Measurements from ENCODE around the gene TTYH2.

The TTYH2 gene

DNA sequence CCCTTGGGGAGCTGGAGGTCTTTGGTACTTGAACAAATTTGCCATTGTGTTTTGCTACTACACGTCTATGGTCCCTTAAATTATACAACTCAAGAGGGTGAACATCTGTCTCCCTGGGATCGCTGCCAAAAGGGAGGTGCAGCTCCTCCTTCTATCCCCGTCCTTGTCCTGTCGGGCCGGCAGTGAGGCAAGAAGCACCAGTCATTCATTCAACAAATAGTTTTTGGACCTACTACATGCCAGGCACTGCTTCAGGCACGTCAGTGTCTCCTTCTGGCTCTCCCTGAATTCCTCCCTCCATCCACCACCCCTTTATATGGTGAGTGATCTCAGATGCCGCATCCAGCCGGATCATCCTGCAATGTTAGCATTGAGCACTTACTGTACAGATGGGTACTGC, 12.1 kb upstream of the TTYH2 start:
- Mint-ChIP-seq H3K9me3 (no peaks in the 10 kb centered on the region), H3K27me3 (ENCODE audit: low read depth) (peaks cover 17% of the 10 kb centered on the region), H3K36me3 (ENCODE audit: low read depth) (peaks cover 18% of the 10 kb centered on the region), H3K4me1 (ENCODE audit: low read depth) (peaks cover 21% of the 10 kb centered on the region), H3K4me3 (no peak overlapping the region), H3K27ac (no peak overlapping the region)
- no peak for DNase-seq (ENCODE audit: low spot score)

- Mint-ChIP-seq H3K27ac (no peak overlapping the region), H3K4me3 (peak overlapping the region; percentile 4), H3K27me3 (ENCODE audit: low read depth) (peaks cover 17% of the 10 kb centered on the region), H3K36me3 (ENCODE audit: low read depth) (peaks cover 22% of the 10 kb centered on the region), H3K4me1 (ENCODE audit: low read depth) (peaks cover 24% of the 10 kb centered on the region), H3K9me3 (no peaks in the 10 kb centered on the region)
- no peak for DNase-seq (ENCODE audit: low spot score)
Observed at GRCh38 chr17:74201948-74202347, 11.4 kb upstream of the TTYH2 start.

GRCh38 chr17:74202938-74203337, 10.4 kb upstream of the TTYH2 start:
- Mint-ChIP-seq H3K4me3 (peak overlapping the region; percentile 98), H3K27ac (no peak overlapping the region), H3K36me3 (ENCODE audit: low read depth) (peaks cover 26% of the 10 kb centered on the region), H3K4me1 (ENCODE audit: low read depth) (peaks cover 24% of the 10 kb centered on the region), H3K9me3 (no peaks in the 10 kb centered on the region), H3K27me3 (ENCODE audit: low read depth) (peaks cover 17% of the 10 kb centered on the region)
- DNase-seq (ENCODE audit: low spot score), result no peak

DNA sequence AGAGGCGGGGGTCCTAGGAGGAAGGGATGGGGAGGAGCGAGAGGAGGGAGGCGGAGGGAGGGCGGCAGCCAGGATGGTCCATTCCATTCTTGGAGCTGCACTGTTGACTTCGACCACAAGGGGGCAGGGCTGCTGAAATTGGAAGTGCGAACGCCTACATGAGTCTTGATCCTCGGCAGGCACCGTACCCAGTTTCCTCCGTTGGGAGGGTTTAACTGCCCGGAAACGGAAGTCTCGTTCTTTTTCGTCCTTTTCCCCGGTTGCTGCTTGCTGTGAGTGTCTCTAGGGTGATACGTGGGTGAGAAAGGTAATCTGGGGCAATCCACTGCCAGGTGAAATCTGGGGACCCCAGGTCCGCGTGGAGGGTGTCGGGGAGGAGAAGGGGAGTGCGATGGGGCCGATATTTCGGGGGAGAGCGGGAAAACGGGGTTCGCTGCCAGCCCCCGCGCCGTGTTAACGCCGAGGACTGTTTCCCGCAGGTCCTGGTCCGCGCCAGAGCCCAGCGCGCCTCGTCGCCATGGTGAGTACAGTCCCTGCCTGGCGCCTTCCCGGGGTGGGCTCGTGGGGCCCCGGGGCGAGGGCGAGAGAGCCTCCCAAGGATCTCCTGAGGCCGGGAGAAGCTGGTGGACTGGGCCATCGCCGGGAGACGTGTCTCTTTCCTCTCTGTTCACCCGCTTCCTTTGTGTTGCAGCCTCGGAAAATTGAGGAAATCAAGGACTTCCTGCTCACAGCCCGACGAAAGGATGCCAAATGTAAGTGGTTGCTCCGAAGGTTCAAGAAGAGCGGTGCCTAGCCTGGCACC, 9.7 kb upstream of the TTYH2 start, which contains the start of gene RPL38:
TSS of gene RPL38 (plus strand) at position 240 of the 802 bp plus-strand sequence. CDS start at position 518, 278 bp downstream.
- peak within 1 kb of the TSS; percentile 98 for H3K4me3 Mint-ChIP-seq
- H3K36me3 Mint-ChIP-seq (ENCODE audit: low read depth), result peaks cover 31% of the 10 kb centered on the region
- DNase-seq (ENCODE audit: low spot score), result peak; percentile 92
- H3K4me1 Mint-ChIP-seq (ENCODE audit: low read depth), result peaks cover 24% of the 10 kb centered on the region
- H3K9me3 Mint-ChIP-seq, result no peaks in the 10 kb centered on the region
- peaks cover 15% of the 10 kb centered on the region for H3K27me3 Mint-ChIP-seq (ENCODE audit: low read depth)
- peak within 1 kb of the TSS; percentile 95 for H3K27ac Mint-ChIP-seq

DNA sequence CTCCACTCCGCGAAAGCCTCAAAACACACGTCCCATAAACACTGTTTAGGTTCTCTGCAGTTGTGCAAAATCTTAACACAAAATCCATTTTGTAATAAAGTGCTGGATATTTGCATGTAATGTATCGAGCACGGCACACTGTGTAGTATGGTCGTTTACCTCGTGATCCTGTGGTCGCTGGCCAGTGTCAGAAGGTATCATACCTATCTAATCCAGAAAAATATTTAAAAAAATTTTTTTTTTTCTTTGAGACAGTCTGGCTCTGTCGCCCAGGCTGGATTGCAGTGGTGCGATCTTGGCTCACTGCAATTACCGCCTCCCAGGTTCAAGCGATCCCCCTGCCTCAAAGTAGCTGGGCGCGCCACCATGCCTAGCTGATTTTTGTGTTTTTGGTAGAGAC, 8.9 kb upstream of the TTYH2 start:
- H3K9me3 Mint-ChIP-seq, result no peaks in the 10 kb centered on the region
- peak overlapping the region; percentile 98 for H3K4me3 Mint-ChIP-seq
- peaks cover 30% of the 10 kb centered on the region for H3K4me1 Mint-ChIP-seq (ENCODE audit: low read depth)
- H3K27me3 Mint-ChIP-seq (ENCODE audit: low read depth), result peaks cover 13% of the 10 kb centered on the region
- H3K36me3 Mint-ChIP-seq (ENCODE audit: low read depth), result peaks cover 39% of the 10 kb centered on the region
- DNase-seq (ENCODE audit: low spot score), result no peak
- peak overlapping the region; percentile 95 for H3K27ac Mint-ChIP-seq

DNA sequence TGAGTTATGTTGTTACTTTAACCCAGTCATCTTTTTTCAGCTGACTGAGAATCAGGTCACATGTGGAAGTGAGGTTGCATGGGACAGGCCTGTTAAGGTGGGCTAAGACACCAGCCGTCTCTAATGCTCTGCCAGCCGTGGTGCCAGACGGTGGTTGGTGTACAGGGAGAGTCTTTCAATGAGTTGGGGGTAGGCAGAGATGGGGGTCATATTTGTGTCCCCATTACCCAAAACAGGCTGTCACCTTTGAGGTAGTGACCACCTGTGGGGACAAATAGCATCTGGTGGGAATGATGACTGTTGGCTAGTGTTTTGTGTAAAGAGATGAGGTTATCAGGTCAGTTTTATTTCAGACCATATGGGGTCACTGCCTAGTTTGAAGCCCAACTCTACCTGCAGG, 8.1 kb upstream of the TTYH2 start:
- H3K4me3 Mint-ChIP-seq, result peak overlapping the region; percentile 98

GRCh38 chr17:74206332-74206818, 7.0 kb upstream of the TTYH2 start:
- peaks cover 34% of the 10 kb centered on the region for H3K4me1 Mint-ChIP-seq (ENCODE audit: low read depth)
- DNase-seq (ENCODE audit: low spot score), result no peak
- H3K36me3 Mint-ChIP-seq (ENCODE audit: low read depth), result peaks cover 46% of the 10 kb centered on the region
- peak overlapping the region; percentile 47 for H3K4me3 Mint-ChIP-seq
- H3K9me3 Mint-ChIP-seq, result no peaks in the 10 kb centered on the region
- peak overlapping the region; percentile 38 for H3K27ac Mint-ChIP-seq
- peaks cover 8% of the 10 kb centered on the region for H3K27me3 Mint-ChIP-seq (ENCODE audit: low read depth)

More for the DNA sequence above, 8.1 kb upstream of the TTYH2 start:
- H3K27me3 Mint-ChIP-seq (ENCODE audit: low read depth), result peaks cover 10% of the 10 kb centered on the region
- peak overlapping the region; percentile 13 for H3K27ac Mint-ChIP-seq
- H3K36me3 Mint-ChIP-seq (ENCODE audit: low read depth), result peaks cover 42% of the 10 kb centered on the region
- no peak for DNase-seq (ENCODE audit: low spot score)
- no peaks in the 10 kb centered on the region for H3K9me3 Mint-ChIP-seq
- H3K4me1 Mint-ChIP-seq (ENCODE audit: low read depth), result peaks cover 31% of the 10 kb centered on the region

DNA sequence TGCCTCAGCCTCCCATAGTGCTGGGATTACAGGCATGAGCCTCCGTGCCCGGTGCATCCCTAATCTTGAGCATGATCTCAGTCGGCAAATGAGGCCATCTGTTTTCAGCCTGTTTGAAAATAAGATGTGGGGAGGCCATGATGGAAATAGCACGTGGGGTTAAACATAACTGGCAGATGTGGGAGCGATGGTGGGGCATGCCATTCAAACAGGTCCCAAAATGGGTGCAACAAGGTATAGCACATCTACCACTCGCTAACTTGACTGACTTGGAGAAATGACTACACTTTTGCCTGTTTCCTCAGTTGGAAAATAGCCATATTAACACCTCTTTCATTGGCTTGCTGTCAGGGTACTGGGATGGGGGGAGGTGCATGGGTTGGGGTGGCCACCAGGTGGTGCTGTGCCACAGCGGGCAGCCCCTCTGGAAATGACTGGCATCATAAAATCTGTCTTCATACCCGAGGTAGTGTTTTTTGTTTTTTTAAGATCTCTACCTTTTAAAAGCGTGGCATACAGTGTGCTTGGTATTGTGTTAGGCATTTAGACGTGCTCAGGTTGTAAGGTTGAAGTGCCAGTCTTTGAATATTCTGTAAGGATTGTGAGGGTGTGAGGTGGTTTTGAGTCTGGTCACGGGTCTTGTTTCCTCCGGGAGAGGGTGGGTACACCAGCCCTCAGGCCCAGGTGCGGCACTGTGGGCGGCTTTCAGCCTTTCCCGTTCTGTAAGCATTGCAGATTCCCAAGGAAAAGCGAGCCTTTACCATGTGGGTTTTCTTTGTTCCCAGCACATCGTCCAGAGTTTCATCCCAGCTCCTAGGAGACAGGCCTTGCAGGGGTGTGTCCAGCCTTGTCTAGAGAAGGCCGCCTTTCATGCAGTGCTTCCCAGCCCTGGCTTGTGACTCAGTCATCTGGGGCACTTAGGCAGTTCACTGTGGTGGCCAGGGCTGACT, 2.9 kb upstream of the TTYH2 start:
- H3K36me3 Mint-ChIP-seq (ENCODE audit: low read depth), result peaks cover 40% of the 10 kb centered on the region
- DNase-seq (ENCODE audit: low spot score), result peak; percentile 70
- H3K4me1 Mint-ChIP-seq (ENCODE audit: low read depth), result peaks cover 33% of the 10 kb centered on the region
- H3K4me3 Mint-ChIP-seq, result peak overlapping the region; percentile 47
- H3K27ac Mint-ChIP-seq, result peak overlapping the region; percentile 79
- H3K9me3 Mint-ChIP-seq, result no peaks in the 10 kb centered on the region
- peaks cover 3% of the 10 kb centered on the region for H3K27me3 Mint-ChIP-seq (ENCODE audit: low read depth)

DNA sequence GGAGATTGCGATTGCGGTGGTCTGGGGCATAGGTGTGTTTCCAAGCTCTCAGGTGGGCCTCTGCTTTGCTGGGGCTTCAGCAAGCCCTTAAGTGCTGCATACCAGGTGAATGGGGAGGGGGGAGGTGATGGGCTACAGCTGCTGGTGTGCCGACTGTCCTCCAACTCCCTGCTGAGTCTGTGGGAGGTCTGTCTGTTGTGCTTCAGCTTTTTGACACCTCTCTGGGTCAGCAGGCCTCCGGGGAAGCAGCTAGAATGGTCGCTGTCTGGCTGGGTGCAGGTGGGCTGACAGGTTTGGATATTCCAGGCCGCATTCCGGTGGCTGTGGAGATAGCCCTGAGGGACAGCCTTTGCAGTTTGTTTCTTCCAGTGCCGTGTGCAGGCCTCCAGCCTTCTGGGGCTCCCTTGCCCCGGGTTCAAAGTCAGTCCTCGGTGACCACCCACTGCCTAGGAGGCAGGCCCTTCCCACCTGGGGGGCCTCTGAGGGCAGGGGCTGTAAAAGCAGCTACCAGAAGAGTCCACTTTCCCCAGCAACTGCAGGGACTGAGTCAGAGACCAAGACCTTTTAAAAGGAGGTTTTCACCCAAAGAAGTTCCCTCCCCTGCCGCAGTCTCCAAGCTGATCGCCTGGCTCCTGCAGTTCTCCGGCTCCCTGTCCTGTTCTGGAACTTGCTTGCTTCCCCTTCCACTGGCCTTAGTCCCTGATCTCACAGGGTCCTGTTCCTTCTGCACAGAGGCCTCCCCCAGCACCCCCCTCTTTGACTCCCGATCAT, 2.0 kb upstream of the TTYH2 start:
- no peak for DNase-seq (ENCODE audit: low spot score)
- Mint-ChIP-seq H3K4me1 (ENCODE audit: low read depth) (peaks cover 36% of the 10 kb centered on the region), H3K27ac (peak overlapping the region; percentile 53)

DNA sequence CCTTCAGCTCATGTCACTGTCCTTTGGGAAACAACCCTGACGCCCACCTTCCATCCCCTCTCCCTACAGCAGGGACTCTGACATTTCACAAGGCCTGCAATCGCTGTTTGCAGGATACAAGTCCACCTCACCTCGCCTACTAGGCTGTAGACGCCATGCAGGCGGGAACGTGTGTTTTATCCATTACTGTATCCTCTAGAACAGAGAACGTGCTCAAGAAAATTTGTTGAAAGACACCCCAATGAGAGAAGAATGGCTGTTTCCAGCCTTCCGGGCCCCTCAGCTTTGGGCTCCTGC, 1.5 kb upstream of the TTYH2 start:
- peak overlapping the region; percentile 85 for H3K4me3 Mint-ChIP-seq
- no peak for DNase-seq (ENCODE audit: low spot score)
- peaks cover 34% of the 10 kb centered on the region for H3K4me1 Mint-ChIP-seq (ENCODE audit: low read depth)
- peak overlapping the region; percentile 53 for H3K27ac Mint-ChIP-seq
- peaks cover 39% of the 10 kb centered on the region for H3K36me3 Mint-ChIP-seq (ENCODE audit: low read depth)
- H3K9me3 Mint-ChIP-seq, result no peaks in the 10 kb centered on the region
- H3K27me3 Mint-ChIP-seq (ENCODE audit: low read depth), result peaks cover 3% of the 10 kb centered on the region

More for the DNA sequence above, 2.0 kb upstream of the TTYH2 start:
- Mint-ChIP-seq H3K9me3 (no peaks in the 10 kb centered on the region), H3K4me3 (peak overlapping the region; percentile 85), H3K36me3 (ENCODE audit: low read depth) (peaks cover 40% of the 10 kb centered on the region), H3K27me3 (ENCODE audit: low read depth) (peaks cover 3% of the 10 kb centered on the region)

DNA sequence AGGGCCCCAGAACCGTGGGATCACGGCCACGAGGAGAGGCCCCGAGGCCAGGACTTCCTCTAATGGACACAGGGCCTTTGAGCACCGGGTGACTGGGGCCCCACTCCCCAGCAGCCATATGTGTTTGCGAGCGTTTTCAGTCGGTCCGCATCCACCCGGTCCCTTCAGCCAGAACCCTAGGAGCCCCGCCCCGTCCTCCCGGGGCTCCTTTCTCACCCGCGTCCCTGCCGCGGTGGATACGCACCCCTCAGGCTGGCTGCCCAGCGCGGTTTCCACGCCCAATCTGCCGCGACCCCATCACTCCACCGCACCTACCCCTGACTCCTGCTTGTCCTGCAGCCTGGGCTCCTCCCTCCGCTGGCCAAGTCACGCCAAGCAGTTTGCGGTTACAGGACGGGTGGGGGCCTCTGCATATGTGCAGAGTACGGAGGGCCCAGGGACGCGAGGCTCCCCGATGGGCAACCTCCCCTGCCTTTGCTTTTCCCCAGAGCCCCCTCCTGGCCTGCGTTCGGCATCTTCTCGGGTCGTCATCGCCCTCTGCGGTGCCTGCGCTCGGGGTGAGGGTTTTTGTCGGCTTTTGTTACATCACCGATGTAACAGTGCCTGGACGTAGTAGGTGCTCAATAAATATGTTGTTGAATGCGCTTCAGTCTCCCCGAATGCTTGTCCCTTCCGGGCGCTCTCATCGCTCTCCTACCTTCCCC, 1.0 kb upstream of the TTYH2 start:
- Mint-ChIP-seq H3K27me3 (ENCODE audit: low read depth) (peaks cover 3% of the 10 kb centered on the region), H3K4me3 (peak overlapping the region; percentile 85), H3K9me3 (no peaks in the 10 kb centered on the region), H3K36me3 (ENCODE audit: low read depth) (peaks cover 40% of the 10 kb centered on the region), H3K27ac (peak overlapping the region; percentile 82), H3K4me1 (ENCODE audit: low read depth) (peaks cover 34% of the 10 kb centered on the region)
- DNase-seq (ENCODE audit: low spot score), result no peak

DNA sequence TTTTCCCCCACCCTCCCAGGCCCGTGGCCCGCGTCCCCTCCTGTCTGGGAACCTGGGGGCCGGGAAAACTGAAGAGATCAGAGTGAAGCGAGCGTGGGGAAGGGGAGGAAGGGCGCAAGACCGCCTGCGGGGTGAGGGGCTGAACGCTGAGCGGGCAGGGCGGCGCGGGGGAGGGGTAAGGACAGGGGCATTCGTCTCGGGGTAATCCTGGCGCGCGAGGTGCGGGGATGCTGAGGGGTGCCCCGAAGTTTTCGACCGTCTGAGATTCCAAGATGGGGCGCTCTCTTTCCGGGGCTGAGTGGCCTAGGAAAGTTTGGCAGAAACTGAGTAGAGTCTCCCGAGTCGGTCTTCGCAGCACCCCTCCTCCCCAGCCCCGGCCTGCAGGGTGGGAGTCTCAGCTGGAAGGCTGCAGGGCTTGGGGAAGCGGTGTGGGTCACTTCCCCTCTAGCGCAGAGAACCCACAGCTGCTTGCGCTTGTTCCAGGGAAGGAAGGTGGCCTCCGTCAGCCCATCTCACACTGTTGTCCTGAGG, 555 bp downstream of the TTYH2 start:
- no peak for DNase-seq (ENCODE audit: low spot score)
- no peaks in the 10 kb centered on the region for H3K9me3 Mint-ChIP-seq
- H3K36me3 Mint-ChIP-seq (ENCODE audit: low read depth), result peaks cover 29% of the 10 kb centered on the region
- peak overlapping the region; percentile 85 for H3K4me3 Mint-ChIP-seq
- peaks cover 32% of the 10 kb centered on the region for H3K4me1 Mint-ChIP-seq (ENCODE audit: low read depth)
- H3K27ac Mint-ChIP-seq, result peak overlapping the region; percentile 26
- H3K27me3 Mint-ChIP-seq (ENCODE audit: low read depth), result peaks cover 3% of the 10 kb centered on the region

Data from T-helper 2 cell treated with Interferon-gamma antibody and Interleukin-4, amounts not matched to agents 5 μg/mL and 100 μg/mL, for 36 hours (primary cell).